ES-I3 (cell line): Measurements from ENCODE around the gene REPIN1.
A peak's percentile ranks its signal among the peaks of the same experiment; 100 is the strongest.
"Not testable (repeated sequence)": the region's sequence is repeated elsewhere in the genome, so short reads cannot be mapped to it uniquely, and the experiment has no call there.

Source experiments
- H3K36me3 ChIP-seq: 2 replicates; pipeline ENCODE4 v1.6.1; 2013; ENCODE audit warnings: mild to moderate bottlenecking, low read length, control low read depth, moderate library complexity; ENCODE audit not compliant: insufficient read depth
- H3K4me1 ChIP-seq: 2 replicates; pipeline ENCODE4 v1.6.1; 2013; ENCODE audit warnings: mild to moderate bottlenecking, control low read depth, low read length; ENCODE audit not compliant: insufficient read depth
- H3K9ac ChIP-seq: 2 replicates; pipeline ENCODE4 v1.6.1; 2013; ENCODE audit warnings: low read depth, mild to moderate bottlenecking, low read length, moderate library complexity
- H3K9me3 ChIP-seq: 2 replicates; pipeline ENCODE4 v1.6.1; 2013; ENCODE audit warnings: mild to moderate bottlenecking, low read length, moderate library complexity; ENCODE audit not compliant: control insufficient read depth, insufficient read depth

Gene REPIN1

GRCh38 chr7:150379441-150380379, 11.1 kb downstream of the REPIN1 start:
- H3K9me3 ChIP-seq = no peaks in the 10 kb centered on the region
- no peaks in the 10 kb centered on the region for H3K36me3 ChIP-seq
- peaks cover 53% of the 10 kb centered on the region for H3K4me1 ChIP-seq
- H3K9ac ChIP-seq = peak overlapping the region; percentile 66

GRCh38 chr7:150380463-150380862, 11.8 kb downstream of the REPIN1 start:
- no peaks in the 10 kb centered on the region for H3K9me3 ChIP-seq
- peak overlapping the region; percentile 66 for H3K9ac ChIP-seq
- no peaks in the 10 kb centered on the region for H3K36me3 ChIP-seq
- H3K4me1 ChIP-seq = peaks cover 60% of the 10 kb centered on the region

GRCh38 chr7:150381096-150381495, 12.5 kb downstream of the REPIN1 start:
- peaks cover 62% of the 10 kb centered on the region for H3K4me1 ChIP-seq
- no peaks in the 10 kb centered on the region for H3K36me3 ChIP-seq
- H3K9me3 ChIP-seq = no peaks in the 10 kb centered on the region
- peak overlapping the region; percentile 66; the same call in 1 of the 2 replicates for H3K9ac ChIP-seq

GRCh38 chr7:150381785-150382122, 13.1 kb downstream of the REPIN1 start:
- Histone ChIP-seq H3K9ac (no peak overlapping the region), H3K9me3 (no peaks in the 10 kb centered on the region), H3K4me1 (peaks cover 62% of the 10 kb centered on the region), H3K36me3 (no peaks in the 10 kb centered on the region)

GRCh38 chr7:150382123-150382843, 13.7 kb downstream of the REPIN1 start:
- Histone ChIP-seq H3K36me3 (no peaks in the 10 kb centered on the region), H3K9ac (no peak overlapping the region), H3K9me3 (no peaks in the 10 kb centered on the region), H3K4me1 (peaks cover 58% of the 10 kb centered on the region)

- Histone ChIP-seq H3K9ac (no peak overlapping the region), H3K9me3 (no peaks in the 10 kb centered on the region), H3K4me1 (peaks cover 53% of the 10 kb centered on the region), H3K36me3 (no peaks in the 10 kb centered on the region)
Observed at GRCh38 chr7:150382844-150383225, 14.2 kb downstream of the REPIN1 start.

GRCh38 chr7:150383710-150384397, 15.2 kb downstream of the REPIN1 start:
- H3K9ac ChIP-seq = peak overlapping the region; percentile 47
- H3K9me3 ChIP-seq = no peaks in the 10 kb centered on the region
- H3K4me1 ChIP-seq = peaks cover 56% of the 10 kb centered on the region

GRCh38 chr7:150384406-150385301, 16.0 kb downstream of the REPIN1 start:
- Histone ChIP-seq H3K36me3 (peaks cover 6% of the 10 kb centered on the region; the same call in 1 of the 2 replicates), H3K9me3 (no peaks in the 10 kb centered on the region), H3K4me1 (peaks cover 56% of the 10 kb centered on the region), H3K9ac (peak overlapping the region; percentile 47)

More at GRCh38 chr7:150383710-150384397, 15.2 kb downstream of the REPIN1 start:
- H3K36me3 ChIP-seq = peaks cover 2% of the 10 kb centered on the region; the same call in 1 of the 2 replicates

GRCh38 chr7:150385302-150385723, 16.7 kb downstream of the REPIN1 start:
- Histone ChIP-seq H3K36me3 (peaks cover 10% of the 10 kb centered on the region), H3K4me1 (peaks cover 55% of the 10 kb centered on the region), H3K9me3 (no peaks in the 10 kb centered on the region), H3K9ac (no peak overlapping the region)

- peaks cover 49% of the 10 kb centered on the region for H3K4me1 ChIP-seq
- H3K9me3 ChIP-seq, H3K9ac ChIP-seq, H3K36me3 ChIP-seq: not testable (repeated sequence)
Observed at GRCh38 chr7:150385884-150386283, 17.3 kb downstream of the REPIN1 start.

GRCh38 chr7:150388306-150388705, 19.7 kb downstream of the REPIN1 start:
- Histone ChIP-seq H3K9ac (no peak overlapping the region), H3K4me1 (peaks cover 38% of the 10 kb centered on the region), H3K36me3 (peaks cover 10% of the 10 kb centered on the region), H3K9me3 (no peaks in the 10 kb centered on the region)

- peaks cover 40% of the 10 kb centered on the region for H3K4me1 ChIP-seq
- H3K9ac ChIP-seq = no peak overlapping the region
- H3K9me3 ChIP-seq = no peaks in the 10 kb centered on the region
- H3K36me3 ChIP-seq = peaks cover 10% of the 10 kb centered on the region
Observed at GRCh38 chr7:150388709-150389531, 20.3 kb downstream of the REPIN1 start.

- Histone ChIP-seq H3K9ac (no peak overlapping the region), H3K9me3 (no peaks in the 10 kb centered on the region), H3K4me1 (peaks cover 40% of the 10 kb centered on the region), H3K36me3 (peaks cover 10% of the 10 kb centered on the region)
Observed at GRCh38 chr7:150389532-150389816, 20.9 kb downstream of the REPIN1 start.
